NT2/D1 (cell line): Measurements from ENCODE around the gene SCN4B.

Source experiments
- DNase-seq: peaks from one replicate; pipeline ENCODE4 v3.0.0-alpha.2; 2011; ENCODE audit warnings: low read depth, low spot score
- H3K27me3 ChIP-seq: 2 replicates; pipeline ENCODE4 v1.6.0; 2011; ENCODE audit warnings: mild to moderate bottlenecking; ENCODE audit not compliant: insufficient read length, insufficient read depth
- H3K36me3 ChIP-seq: 2 replicates; pipeline ENCODE4 v1.6.1; 2011; ENCODE audit warnings: mild to moderate bottlenecking, low read length, mixed read lengths; ENCODE audit not compliant: insufficient read depth, insufficient read length
- H3K4me1 ChIP-seq: 2 replicates; pipeline ENCODE4 v1.5.1; 2011; ENCODE audit not compliant: insufficient read depth, insufficient read length
- H3K4me3 ChIP-seq: 2 replicates; pipeline ENCODE4 v1.5.1; 2011; ENCODE audit warnings: low read depth; ENCODE audit not compliant: insufficient read length
- H3K9ac ChIP-seq: 2 replicates; pipeline ENCODE4 v1.6.0; 2011; ENCODE audit warnings: low read depth; ENCODE audit not compliant: insufficient read length
- H3K9me3 ChIP-seq: 2 replicates; pipeline ENCODE4 v1.5.1; 2011; ENCODE audit warnings: mild to moderate bottlenecking, low read length; ENCODE audit not compliant: insufficient read depth
- SUZ12 ChIP-seq: IDR thresholded peaks from 2 replicates; pipeline ENCODE4 v1.6.1; 2011; ENCODE audit not compliant: insufficient read length, insufficient read depth; ENCODE audit errors: extremely low read depth
- YY1 ChIP-seq: IDR thresholded peaks from 2 replicates; pipeline ENCODE4 v1.6.1; 2011; ENCODE audit not compliant: insufficient read length, insufficient read depth
- ZNF274 ChIP-seq: IDR thresholded peaks from 2 replicates; pipeline ENCODE4 v1.6.1; 2011; ENCODE audit warnings: mild to moderate bottlenecking, low read depth, low read length

The SCN4B gene

GRCh38 chr11:118152552-118153471 lies at the start of gene SCN4B:
Gene SCN4B (minus strand): TSS chr11:118152823. CDS start chr11:118152673, 150 bp downstream.
- H3K4me1 ChIP-seq: peaks cover 16% of the 10 kb centered on the region
- H3K27me3 ChIP-seq: peaks cover 75% of the 10 kb centered on the region
- H3K9me3 ChIP-seq: no peaks in the 10 kb centered on the region
- peak within 1 kb of the TSS; percentile 69 for H3K4me3 ChIP-seq
- TF ChIP-seq SUZ12 (no peak), ZNF274 (no peak), YY1 (no peak)
- no peaks in the 10 kb centered on the region for H3K36me3 ChIP-seq
- DNase-seq: peak; percentile 68
- H3K9ac ChIP-seq: peak within 1 kb of the TSS; percentile 81

- Histone ChIP-seq H3K9ac (no peak overlapping the region), H3K4me1 (no peaks in the 10 kb centered on the region), H3K27me3 (no peaks in the 10 kb centered on the region), H3K36me3 (no peaks in the 10 kb centered on the region), H3K4me3 (no peak overlapping the region), H3K9me3 (no peaks in the 10 kb centered on the region)
- TF ChIP-seq YY1: no peak
- TF ChIP-seq SUZ12: no peak
- no peak for TF ChIP-seq ZNF274
- no peak for DNase-seq
These were observed 49.3 kb upstream of the SCN4B start for GRCh38 chr11:118201966-118202365.

- H3K4me3 ChIP-seq: no peak overlapping the region
- no peak overlapping the region for H3K9ac ChIP-seq
- no peaks in the 10 kb centered on the region for H3K9me3 ChIP-seq
- no peaks in the 10 kb centered on the region for H3K4me1 ChIP-seq
- no peaks in the 10 kb centered on the region for H3K36me3 ChIP-seq
- no peaks in the 10 kb centered on the region for H3K27me3 ChIP-seq
- DNase-seq: no peak
- TF ChIP-seq SUZ12 (no peak), ZNF274 (no peak), YY1 (no peak)
These were observed 48.5 kb upstream of the SCN4B start for GRCh38 chr11:118200901-118201680.

GRCh38 chr11:118200497-118200896 lies 47.9 kb upstream of the SCN4B start:
- H3K27me3 ChIP-seq: no peaks in the 10 kb centered on the region
- no peak overlapping the region for H3K4me3 ChIP-seq
- no peaks in the 10 kb centered on the region for H3K36me3 ChIP-seq
- H3K9me3 ChIP-seq: no peaks in the 10 kb centered on the region
- TF ChIP-seq SUZ12 (no peak), ZNF274 (no peak), YY1 (no peak)
- no peak for DNase-seq
- H3K4me1 ChIP-seq: no peaks in the 10 kb centered on the region
- H3K9ac ChIP-seq: no peak overlapping the region

GRCh38 chr11:118199135-118199534 lies 46.5 kb upstream of the SCN4B start:
- Histone ChIP-seq H3K4me3 (no peak overlapping the region), H3K9me3 (no peaks in the 10 kb centered on the region), H3K36me3 (no peaks in the 10 kb centered on the region), H3K9ac (no peak overlapping the region), H3K4me1 (no peaks in the 10 kb centered on the region), H3K27me3 (no peaks in the 10 kb centered on the region)
- DNase-seq: no peak
- TF ChIP-seq SUZ12: no peak
- no peak for TF ChIP-seq YY1
- no peak for TF ChIP-seq ZNF274

GRCh38 chr11:118198370-118198769 lies 45.7 kb upstream of the SCN4B start:
- Histone ChIP-seq H3K9me3 (no peaks in the 10 kb centered on the region), H3K4me3 (no peak overlapping the region), H3K27me3 (no peaks in the 10 kb centered on the region), H3K9ac (no peak overlapping the region), H3K36me3 (no peaks in the 10 kb centered on the region), H3K4me1 (no peaks in the 10 kb centered on the region)
- TF ChIP-seq ZNF274 (no peak), YY1 (no peak), SUZ12 (no peak)
- no peak for DNase-seq
